HG03108 (cell line): Measurements from ENCODE around the gene OR2A42.
"Not testable (repeated sequence)": the region's sequence is repeated elsewhere in the genome, so short reads cannot be mapped to it uniquely, and the experiment has no call there.

Experiments used
- ATAC-seq: cut with Tn5 transposase; IDR thresholded peaks from one replicate; pipeline ENCODE4 v1.9.1; 2021; ENCODE audit warnings: moderate library complexity; ENCODE audit not compliant: unreplicated experiment

OR2A42 gene, protein sequence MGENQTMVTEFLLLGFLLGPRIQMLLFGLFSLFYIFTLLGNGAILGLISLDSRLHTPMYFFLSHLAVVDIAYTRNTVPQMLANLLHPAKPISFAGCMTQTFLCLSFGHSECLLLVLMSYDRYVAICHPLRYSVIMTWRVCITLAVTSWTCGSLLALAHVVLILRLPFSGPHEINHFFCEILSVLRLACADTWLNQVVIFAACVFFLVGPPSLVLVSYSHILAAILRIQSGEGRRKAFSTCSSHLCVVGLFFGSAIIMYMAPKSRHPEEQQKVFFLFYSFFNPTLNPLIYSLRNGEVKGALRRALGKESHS

DNA sequence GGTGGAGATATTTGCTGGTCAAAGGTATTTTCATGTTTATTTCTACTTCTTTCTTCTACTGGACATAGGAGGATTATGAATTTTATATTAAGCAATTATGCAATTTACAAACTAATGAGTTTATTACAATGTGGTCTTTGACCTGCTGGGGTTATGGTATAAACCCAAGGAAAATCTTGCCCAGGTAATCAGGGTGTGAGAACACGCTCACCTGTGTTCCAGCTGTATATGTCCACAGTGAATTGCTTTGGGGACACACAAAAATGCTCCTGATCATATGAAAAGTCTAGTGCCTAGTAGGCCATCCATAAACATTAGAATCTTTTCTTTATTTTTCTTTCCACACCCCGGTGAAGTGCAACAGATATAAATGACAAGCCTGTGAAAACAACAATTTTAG, at the start of gene OR2A42:
TSS of gene OR2A42 (minus strand) at position 241 of the 400 bp plus-strand sequence. CDS start 6,762 bp downstream, outside the sequence.
- ATAC-seq, result not testable (repeated sequence)

DNA sequence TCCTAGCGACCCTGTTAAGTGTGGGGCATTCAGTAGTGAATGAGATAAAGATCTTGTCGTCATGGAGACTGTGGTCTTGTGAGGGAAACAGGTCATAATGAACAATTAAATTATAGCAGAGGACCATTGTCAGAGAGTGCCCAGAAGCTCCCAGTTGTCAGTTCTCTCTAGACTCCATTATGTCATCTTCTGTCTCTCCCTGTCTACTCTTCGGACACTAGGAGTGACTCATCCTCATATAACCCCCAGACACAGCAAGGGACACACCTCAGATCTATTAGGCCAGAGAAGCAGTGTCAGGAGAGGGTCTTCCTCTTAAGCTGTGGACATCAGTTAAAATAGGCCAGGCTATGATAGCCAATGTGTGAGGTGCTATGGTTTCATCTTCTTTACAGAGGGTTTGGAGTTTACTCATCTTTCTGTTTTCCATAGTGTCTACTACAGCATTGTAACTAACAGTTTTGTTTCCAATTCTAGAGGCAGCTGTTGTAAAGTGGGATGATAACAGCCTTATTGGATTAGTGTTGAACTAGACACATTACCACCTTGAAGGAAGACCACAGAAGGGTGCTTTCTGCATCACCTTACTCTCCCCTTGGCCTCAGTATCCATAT, 47.9 kb upstream of the OR2A42 start:
- ATAC-seq, result not testable (repeated sequence)

DNA sequence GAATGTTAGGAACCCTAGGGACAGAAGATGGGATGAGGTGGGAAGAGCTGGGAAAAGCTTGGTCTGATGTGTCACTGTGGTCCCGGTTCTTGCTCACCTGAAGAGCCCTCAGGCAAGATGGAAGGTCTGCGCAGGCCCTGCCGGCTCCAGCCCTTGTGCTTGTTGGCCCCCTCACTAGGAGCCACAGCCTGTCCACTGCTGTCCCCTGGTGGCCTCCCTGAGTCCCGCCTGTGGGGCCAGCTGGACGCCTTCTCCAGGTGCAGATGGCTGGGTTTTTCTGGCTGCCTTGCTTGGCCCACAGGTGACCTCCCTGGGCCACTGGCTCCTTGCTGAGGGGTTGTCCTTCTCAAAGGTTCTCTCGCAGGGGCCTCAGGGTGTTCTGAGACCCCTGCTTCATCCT, 44.3 kb upstream of the OR2A42 start:
- not testable (repeated sequence) for ATAC-seq

DNA sequence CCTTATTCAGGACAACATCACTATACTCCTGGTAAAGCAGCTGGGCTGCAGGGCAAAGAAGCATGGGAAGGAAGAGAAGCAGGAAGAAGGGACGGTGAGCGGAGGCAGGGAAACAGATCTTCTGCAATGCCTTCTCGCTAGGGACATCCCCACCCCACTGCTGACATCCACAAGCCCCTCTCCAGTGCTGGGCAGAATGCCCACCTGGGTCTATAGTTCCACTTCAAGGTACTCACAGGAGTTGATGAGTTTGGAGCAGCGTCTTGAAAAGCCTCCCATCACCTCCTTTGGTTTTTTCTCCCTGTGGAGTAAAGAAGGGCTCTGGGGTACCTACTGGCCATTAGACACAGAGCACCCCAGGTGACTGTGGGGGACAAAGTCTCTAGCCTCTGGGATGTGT, 43.1 kb upstream of the OR2A42 start:
- ATAC-seq, result not testable (repeated sequence)

DNA sequence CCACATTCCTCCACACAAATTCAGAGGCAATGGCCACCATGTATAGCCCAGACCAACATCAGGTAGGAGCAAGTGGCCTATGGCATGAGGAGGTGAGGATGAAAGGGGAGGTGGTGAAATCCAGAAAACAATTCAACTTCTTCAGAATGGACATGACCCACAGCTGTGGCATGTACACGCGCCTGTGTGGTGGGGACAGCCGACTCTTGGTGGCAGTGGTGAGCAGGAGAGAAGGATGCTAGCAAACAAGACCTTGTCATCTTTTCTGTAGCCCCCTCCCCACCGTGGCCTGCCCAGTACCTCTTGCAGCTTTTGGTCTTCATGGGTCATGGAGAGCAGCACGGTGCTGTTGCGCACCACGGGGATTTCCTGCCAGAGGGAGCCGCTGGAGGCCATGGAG, 42.6 kb upstream of the OR2A42 start:
- not testable (repeated sequence) for ATAC-seq

DNA sequence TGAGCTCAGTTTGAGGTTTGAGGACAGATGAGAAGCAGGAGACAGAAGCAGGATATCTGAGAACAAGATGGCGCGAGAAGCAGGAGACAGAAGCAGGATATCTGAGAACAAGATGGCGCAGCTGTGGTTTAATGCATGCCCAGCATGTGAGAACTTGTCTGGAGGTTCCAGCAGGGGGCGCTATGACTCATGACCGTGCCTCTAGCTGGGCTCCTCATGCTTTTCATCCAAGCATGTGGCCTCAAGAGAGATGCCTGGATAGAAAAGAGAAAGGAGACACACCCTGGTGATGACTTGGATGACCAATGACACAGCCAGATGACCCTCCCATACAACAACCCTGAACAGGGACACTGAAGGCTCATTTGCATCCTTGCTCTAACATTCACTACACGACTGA, 40.6 kb upstream of the OR2A42 start:
- not testable (repeated sequence) for ATAC-seq

DNA sequence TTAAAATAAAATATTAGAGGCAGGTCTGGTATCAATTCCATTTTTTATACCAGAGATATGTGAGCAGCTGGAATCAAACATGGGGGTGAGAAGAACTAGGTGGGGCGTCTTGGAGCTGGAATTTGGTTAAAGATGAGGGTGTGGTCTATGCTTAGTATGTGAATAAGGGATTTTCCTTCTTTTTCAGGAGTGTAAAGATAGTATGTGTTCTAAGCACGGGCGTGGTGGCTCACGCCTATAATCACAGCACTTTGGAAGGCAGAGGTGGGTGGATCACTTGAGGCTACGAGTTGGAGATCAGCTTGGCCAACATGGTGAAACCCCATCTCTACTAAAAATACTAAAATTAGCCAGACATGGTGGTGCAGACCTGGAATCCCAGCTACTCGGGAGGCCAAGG, 35.9 kb upstream of the OR2A42 start:
- not testable (repeated sequence) for ATAC-seq

DNA sequence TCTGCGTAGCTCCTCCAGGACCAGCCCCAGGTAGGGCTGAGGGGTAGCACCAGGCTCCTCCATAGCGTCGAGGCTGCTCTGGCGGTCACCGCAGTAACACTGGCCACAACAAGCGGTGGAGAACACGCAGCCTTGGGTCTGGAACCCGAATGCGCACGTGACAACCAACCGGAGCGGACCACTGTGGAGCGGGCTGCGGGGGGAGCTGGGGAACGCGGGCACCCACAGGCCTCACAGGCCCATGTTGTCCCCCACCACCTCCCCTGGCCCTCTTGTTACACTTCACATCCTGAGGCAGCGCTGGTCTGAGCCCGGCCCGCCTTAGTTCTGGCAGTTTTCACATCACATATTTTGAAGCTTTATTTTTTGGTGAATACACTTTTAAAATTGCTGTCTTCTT, 29.8 kb upstream of the OR2A42 start, which contains the start of gene CTAGE8:
TSS of gene CTAGE8 (minus strand) at position 101 of the 400 bp plus-strand sequence. CDS start at position 63, 38 bp downstream.
- not testable (repeated sequence) for ATAC-seq

DNA sequence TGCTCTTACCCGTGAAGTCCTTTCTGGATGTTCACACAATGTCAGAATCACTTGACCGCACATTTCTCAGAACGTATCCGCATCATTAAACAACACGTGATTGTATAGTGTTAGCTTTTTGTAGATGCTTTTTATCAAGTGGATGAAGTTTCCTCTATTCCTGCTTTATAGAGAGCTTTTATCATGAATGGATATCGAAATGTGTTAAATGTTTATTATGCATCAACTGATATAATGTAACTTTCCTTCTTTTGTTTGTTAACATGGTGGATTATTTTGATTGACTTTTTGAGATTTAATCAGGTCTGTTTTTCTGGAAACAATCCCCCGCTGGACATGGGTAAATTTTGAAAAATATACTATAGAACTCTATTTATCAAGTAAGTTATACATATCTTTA, 25.3 kb upstream of the OR2A42 start, which contains the start of gene OR2A7:
TSS of gene OR2A7 (minus strand) at position 101 of the 400 bp plus-strand sequence. CDS start 5,164 bp downstream, outside the sequence.
- ATAC-seq, result not testable (repeated sequence)

DNA sequence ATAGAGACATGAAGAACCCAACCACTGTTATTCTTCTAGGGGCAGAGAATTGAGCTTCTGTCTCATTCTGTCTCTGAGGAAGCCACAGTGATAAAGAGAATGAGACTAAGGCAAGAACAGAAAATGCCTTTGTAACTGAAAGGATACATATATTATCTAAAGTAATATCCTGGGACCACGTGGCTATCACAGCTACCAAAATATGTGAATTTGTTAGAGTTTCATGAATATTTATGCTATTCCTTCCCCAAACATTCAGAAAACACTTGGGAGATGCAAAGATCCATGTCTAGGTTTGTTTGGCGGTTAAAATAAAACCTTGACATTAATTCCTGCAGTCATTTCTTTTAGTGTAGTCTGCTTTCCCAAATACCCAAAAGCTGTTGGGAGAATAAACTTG, 22.7 kb upstream of the OR2A42 start:
- ATAC-seq, result not testable (repeated sequence)

DNA sequence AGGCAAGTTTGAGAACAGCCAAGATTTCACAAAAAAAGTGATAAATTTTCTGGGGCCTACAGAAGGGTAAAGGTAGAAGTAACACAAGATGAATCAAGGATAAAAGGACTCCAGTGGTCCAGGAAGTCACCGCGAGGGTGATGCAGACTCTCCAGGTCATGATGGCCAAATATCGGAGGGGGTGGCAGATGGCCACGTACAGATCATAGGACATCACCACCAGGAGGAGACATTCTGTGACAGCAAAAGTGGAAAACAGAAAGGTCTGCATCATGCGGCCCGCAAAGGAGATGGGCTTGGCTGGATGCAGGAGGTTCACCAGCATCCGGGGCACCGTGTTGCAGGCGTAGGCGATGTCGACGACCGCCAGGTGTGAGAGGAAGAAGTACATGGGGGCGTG, 19.7 kb upstream of the OR2A42 start:
- not testable (repeated sequence) for ATAC-seq

DNA sequence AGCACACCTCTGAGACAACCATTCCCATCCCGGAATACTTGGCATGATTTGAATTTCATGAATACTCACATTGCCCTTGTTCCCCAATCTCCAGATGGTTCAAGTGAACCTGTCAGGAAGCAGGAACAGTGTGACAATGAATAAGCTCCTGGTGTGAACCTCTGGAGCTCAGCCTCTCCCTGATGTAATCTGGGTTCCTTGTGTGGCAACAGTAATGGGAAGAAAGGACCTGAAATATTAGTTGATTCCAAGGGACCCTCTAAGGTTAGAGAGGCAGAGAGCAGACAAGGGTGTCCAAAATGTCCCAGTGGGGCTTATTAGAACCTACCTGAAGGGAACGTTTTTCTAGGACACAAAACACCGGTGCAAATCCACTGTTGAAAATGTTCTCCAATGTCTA, 16.7 kb upstream of the OR2A42 start:
- no peak for ATAC-seq

DNA sequence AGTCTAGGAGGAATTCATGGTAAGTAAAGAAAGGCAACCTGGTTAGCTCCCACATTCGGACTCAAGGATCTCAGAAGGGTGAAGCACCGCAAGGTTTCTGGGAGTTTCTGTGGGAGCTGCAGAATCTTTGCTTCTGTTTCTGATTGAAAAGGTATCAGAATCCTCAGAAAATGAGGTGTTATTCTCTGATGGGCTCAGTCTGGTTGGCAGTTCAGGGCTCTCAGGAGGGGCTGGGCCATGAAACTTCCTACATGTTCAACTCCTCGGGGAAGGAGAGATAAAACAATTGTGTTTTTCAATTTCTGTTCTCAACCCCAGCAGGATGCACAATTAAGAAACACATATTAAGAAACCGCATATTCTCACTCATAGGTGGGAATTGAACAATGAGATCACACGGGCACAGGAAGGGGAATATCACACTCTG, 16.1 kb upstream of the OR2A42 start:
- ATAC-seq, result no peak

DNA sequence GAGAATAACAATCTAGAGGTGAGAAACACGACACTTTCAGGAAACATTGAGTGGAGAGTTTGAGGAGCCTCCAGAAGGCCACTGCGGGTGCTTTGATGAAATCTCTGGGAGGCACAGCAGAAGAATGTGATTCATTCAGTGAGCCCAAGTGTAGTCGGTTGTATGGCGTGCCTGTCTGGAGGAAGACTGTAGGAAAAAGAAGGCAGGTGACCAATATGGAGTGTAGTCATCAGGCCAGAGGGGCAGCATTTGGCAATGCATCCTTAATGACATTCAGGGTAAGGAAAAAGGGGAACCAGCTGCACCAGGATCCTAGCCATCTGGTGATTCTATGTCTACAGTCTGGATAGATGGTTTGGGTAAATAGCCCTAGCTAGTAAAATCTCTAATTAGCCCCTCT, 12.9 kb upstream of the OR2A42 start:
- ATAC-seq, result not testable (repeated sequence)

DNA sequence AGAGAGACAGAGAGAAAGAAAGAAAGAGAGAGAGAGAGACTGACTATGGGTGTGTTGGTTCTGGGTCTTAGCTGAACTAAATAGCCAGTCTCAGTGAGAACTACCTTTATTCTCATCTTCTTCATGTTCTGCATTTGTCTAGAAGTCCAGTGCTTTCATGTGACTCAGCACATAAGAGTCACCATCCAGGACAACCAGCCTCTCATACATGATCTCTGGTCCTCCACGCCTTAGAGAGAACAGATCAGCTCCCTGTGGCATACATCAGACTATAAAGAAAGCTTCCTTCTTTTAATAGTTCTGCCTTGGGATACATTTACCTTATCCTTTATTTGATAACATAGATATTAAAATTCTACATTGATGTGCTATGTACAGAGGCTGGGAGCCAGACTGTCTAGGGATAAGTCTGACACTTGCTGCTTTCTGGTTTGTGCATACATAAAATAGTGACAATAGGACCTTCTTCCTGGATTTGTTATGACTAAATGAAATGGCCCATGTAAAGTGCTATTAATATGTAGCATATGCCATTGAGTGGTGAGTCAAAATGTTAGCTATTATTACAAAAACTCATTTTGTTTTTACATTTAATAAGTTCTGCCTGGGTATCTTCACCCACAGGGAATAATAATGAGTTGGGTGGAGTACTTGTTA, 8.4 kb upstream of the OR2A42 start:
- not testable (repeated sequence) for ATAC-seq

DNA sequence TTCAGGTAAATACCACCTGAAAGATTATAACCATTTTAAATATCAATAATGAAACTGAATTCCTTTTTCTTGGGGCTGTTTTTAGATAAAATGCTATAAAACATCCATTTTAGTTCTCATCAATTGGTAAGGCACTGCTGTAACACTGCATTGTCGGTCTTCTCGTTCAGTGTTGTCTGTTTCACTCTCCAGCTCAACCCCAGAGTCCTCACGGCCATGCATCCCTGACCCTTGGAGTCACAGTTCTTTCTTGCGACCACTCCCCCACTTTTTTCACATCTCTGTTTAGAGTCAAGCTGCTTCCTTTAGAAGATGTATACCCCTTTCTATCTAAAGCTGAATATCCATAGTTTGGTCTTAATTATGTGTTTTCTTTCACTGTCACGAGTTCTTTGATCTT, 7.6 kb upstream of the OR2A42 start:
- ATAC-seq, result not testable (repeated sequence)

DNA sequence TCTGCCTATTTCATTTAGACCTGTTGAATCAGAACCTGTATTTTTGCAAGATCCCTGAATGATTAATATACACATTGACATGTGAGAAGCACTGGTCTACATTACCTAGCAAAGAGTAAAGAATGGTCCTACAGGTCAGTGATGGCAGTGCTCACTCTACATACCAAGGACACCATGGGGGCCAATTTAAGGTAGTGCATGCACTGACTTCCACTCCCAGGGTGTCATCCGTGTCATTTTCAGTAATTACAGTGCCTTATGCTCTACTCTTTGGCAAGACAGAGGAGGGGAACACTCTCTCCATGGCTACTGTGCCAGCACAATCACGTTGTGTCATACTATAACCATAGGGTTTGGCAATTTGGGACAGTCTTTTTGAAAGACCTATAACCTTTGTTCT, 6.0 kb upstream of the OR2A42 start:
- ATAC-seq, result not testable (repeated sequence)

DNA sequence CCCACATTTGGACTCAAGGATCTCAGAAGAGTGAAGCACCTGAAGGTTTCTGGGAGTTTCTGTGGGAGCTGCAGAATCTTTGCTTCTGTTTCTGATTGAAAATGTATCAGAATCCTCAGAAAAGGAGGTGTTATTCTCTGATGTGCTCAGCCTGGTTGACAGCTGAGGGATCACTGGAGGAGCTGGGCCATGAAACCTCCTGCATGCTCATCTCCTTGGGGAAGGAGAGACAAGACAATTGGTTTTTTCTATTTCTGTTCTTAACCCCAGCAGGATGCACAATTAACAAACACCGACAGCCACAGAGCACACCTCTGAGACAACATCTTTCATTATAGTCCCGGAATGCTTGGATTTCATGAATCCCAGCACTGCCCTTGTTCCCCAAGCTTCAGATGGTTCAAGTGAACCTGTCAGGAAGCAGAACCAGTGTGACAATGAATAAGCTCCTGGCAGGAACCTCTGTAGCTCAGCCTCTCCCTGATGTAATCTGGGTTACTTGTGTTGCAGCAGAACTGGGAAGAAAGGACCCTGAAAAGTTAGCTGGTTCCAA, 799 bp downstream of the OR2A42 start:
- ATAC-seq, result not testable (repeated sequence)

DNA sequence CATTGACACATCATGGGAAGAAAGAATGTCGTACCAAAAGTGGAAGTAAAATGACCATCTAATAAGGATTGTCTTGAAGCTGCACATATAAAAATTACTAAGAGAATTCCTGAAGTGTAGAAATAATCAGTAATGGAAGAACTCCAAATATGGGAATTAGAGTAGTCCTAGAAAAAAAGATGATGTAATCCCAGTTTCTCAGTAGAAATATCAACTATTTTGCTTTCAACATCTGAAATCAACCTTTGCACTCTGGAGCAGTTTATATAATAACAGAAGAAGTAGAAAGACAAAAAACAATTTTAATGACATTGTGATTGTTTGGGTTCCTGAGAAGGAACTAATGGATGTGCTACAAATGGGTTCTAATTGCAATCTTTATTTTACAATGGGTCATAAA, 6.4 kb downstream of the OR2A42 start:
- not testable (repeated sequence) for ATAC-seq

DNA sequence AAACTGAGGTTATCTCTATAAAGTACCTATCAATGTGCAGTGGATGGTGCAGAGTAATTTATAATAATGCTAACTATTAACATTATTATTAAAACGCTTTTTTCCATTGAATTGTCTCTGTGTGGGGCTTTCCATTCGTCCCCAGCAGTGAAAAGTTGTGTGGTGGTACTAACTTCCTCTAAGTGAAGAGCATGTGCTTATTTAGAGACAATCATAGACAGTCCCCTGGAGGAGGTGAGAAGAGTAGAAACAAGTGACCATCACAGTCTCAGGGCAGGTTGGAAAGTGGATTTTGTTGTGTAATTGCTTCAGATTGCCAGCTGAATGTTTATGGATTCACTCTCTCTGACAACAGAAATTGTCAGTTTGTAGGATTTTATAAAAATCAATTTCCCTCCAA, 8.4 kb downstream of the OR2A42 start:
- ATAC-seq, result not testable (repeated sequence)

DNA sequence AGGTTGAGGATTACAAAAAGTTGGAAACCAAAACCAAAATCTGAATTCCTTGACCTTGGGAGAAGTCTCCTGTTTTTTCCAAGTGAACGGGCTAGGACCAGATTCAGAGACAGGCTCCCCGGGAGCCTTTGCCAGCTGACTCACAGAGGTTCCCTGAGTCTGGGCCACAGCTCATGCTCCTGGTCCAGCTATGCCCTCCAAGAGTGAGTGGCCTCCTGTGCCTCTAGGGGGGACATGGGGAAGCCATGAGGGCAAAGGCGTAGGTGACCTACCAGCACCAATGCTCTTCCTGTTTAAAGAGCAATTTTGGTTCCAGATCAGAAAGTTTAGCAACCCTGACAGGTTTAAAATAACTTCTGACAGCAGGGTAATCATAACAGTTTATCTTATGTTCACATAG, 10.6 kb downstream of the OR2A42 start:
- ATAC-seq, result not testable (repeated sequence)
